ENCODE measurements around the gene SPRED3.
"Not testable (repeated sequence)": the region's sequence is repeated elsewhere in the genome, so short reads cannot be mapped to it uniquely, and the experiment has no call there.

SPRED3 gene

GRCh38 chr19:38392707-38393308 lies 4.3 kb downstream of the SPRED3 start:
- DNase-seq = no peak

- DNase-seq = peak in 4 of 5 experiments; percentile 24 to 92 (median 56)
Observed at GRCh38 chr19:38394488-38394887, 6.0 kb downstream of the SPRED3 start.

GRCh38 chr19:38395381-38396114 lies 7.1 kb downstream of the SPRED3 start:
- DNase-seq = peak in 1 of 5 experiments; percentile 87

GRCh38 chr19:38399081-38399480 lies 10.6 kb downstream of the SPRED3 start:
- DNase-seq = no peak

- no peak for DNase-seq
Observed at GRCh38 chr19:38399537-38399936, 11.0 kb downstream of the SPRED3 start.

GRCh38 chr19:38400361-38400760 lies 11.9 kb downstream of the SPRED3 start:
- DNase-seq = no peak

GRCh38 chr19:38401148-38401547 lies 12.7 kb downstream of the SPRED3 start:
- no peak for DNase-seq

- no peak for DNase-seq
Observed at GRCh38 chr19:38402623-38402966, 14.1 kb downstream of the SPRED3 start.

GRCh38 chr19:38402967-38403674 lies 14.6 kb downstream of the SPRED3 start, which contains the start of gene FAM98C:
Gene FAM98C, plus strand, starts transcription at chr19:38403093. Its CDS starts 61 bp downstream, at chr19:38403154.
- DNase-seq = peak; percentile 95 to 99 (median 97)

GRCh38 chr19:38404858-38405257 lies 16.4 kb downstream of the SPRED3 start:
- no peak for DNase-seq

GRCh38 chr19:38405276-38405675 lies 16.8 kb downstream of the SPRED3 start:
- DNase-seq = no peak

GRCh38 chr19:38409631-38410133 lies 21.2 kb downstream of the SPRED3 start:
- DNase-seq = no peak

- DNase-seq = not testable (repeated sequence)
Observed at GRCh38 chr19:38410407-38410806, 21.9 kb downstream of the SPRED3 start.

- DNase-seq = no peak
Observed at GRCh38 chr19:38411041-38411712, 22.7 kb downstream of the SPRED3 start.

- not testable (repeated sequence) for DNase-seq
Observed at GRCh38 chr19:38411898-38412297, 23.4 kb downstream of the SPRED3 start.

- DNase-seq = no peak
Observed at GRCh38 chr19:38412491-38412890, 24.0 kb downstream of the SPRED3 start.

GRCh38 chr19:38412961-38413360 lies 24.5 kb downstream of the SPRED3 start:
- DNase-seq = no peak

- no peak for DNase-seq
Observed at GRCh38 chr19:38413416-38413815, 24.9 kb downstream of the SPRED3 start.

GRCh38 chr19:38417146-38417543 lies 28.6 kb downstream of the SPRED3 start:
- DNase-seq = no peak

GRCh38 chr19:38417544-38418506 lies 29.3 kb downstream of the SPRED3 start:
- DNase-seq = peak in 4 of 5 experiments; percentile 31 to 82 (median 42)

- DNase-seq = no peak
Observed at GRCh38 chr19:38420935-38421334, 32.4 kb downstream of the SPRED3 start.

GRCh38 chr19:38421856-38422255 lies 33.4 kb downstream of the SPRED3 start:
- DNase-seq = no peak

Data from T-helper 2 cell (primary cell).